Endothelial cell (in vitro differentiated cells): Measurements from ENCODE around the gene FTO. TPM values are rescaled to one million over a fixed set of nuclear protein-coding genes. Genes with fewer than 3 reads are reported as not detected.

Experiments used
- DNase-seq: peaks from one replicate; pipeline ENCODE4 v3.0.0; 2021; ENCODE audit warnings: low spot score
- H3K27ac Mint-ChIP-seq: one replicate; pipeline ENCODE4 v1.8.0; 2021; ENCODE audit warnings: mixed read lengths, inconsistent platforms; ENCODE audit not compliant: unreplicated experiment
- H3K27me3 Mint-ChIP-seq: one replicate; pipeline ENCODE4 v1.8.0; 2021; ENCODE audit warnings: mild to moderate bottlenecking, moderate library complexity, mixed read lengths, inconsistent platforms; ENCODE audit not compliant: unreplicated experiment
- H3K36me3 Mint-ChIP-seq: one replicate; pipeline ENCODE4 v1.8.0; 2021; ENCODE audit warnings: mild to moderate bottlenecking, low read depth, mixed read lengths, inconsistent platforms; ENCODE audit not compliant: unreplicated experiment
- H3K4me1 Mint-ChIP-seq: one replicate; pipeline ENCODE4 v1.8.0; 2021; ENCODE audit warnings: mild to moderate bottlenecking, mixed read lengths, inconsistent platforms; ENCODE audit not compliant: unreplicated experiment
- H3K4me3 Mint-ChIP-seq: one replicate; pipeline ENCODE4 v1.8.0; 2021; ENCODE audit warnings: mild to moderate bottlenecking, mixed read lengths, inconsistent platforms; ENCODE audit not compliant: unreplicated experiment
- H3K9me3 Mint-ChIP-seq: one replicate; pipeline ENCODE4 v1.8.0; 2021; ENCODE audit warnings: mixed read lengths, inconsistent platforms; ENCODE audit not compliant: unreplicated experiment
- CTCF ChIP-seq: fragments of 200-600 bp; sonication (generic); IDR thresholded peaks from one replicate; pipeline ENCODE4 v1.5.0; 2021; ENCODE audit warnings: antibody characterized with exemption; ENCODE audit not compliant: unreplicated experiment
- total RNA-seq: library from RNA; stranded (reverse); fragmentation: NEBNext Ultra II Directional; extraction: Animal tissue kit (Norgen Biotek cat#: 25700); gene quantifications from one replicate; pipeline ENCODE4 v1.2.1, GENCODE V29; 2021; ENCODE audit not compliant: unreplicated experiment

The FTO gene
- total RNA-seq, 1 donor from 2014 or later, result 83.8 TPM

GRCh38 chr16:53775106-53775820, 71.3 kb downstream of the FTO start:
- Mint-ChIP-seq H3K27ac (no peak overlapping the region), H3K27me3 (no peaks in the 10 kb centered on the region), H3K36me3 (no peaks in the 10 kb centered on the region), H3K4me3 (no peak overlapping the region), H3K4me1 (peaks cover 8% of the 10 kb centered on the region), H3K9me3 (no peaks in the 10 kb centered on the region)
- no peak for DNase-seq
- TF ChIP-seq CTCF, result no peak

GRCh38 chr16:53775821-53776431, 72.0 kb downstream of the FTO start:
- DNase-seq, result no peak
- Mint-ChIP-seq H3K9me3 (no peaks in the 10 kb centered on the region), H3K27ac (no peak overlapping the region), H3K4me3 (no peak overlapping the region), H3K27me3 (no peaks in the 10 kb centered on the region), H3K4me1 (peaks cover 8% of the 10 kb centered on the region), H3K36me3 (no peaks in the 10 kb centered on the region)
- TF ChIP-seq CTCF, result no peak

- no peak for TF ChIP-seq CTCF
- no peak for DNase-seq
- Mint-ChIP-seq H3K4me3 (no peak overlapping the region), H3K4me1 (peaks cover 4% of the 10 kb centered on the region), H3K27ac (no peak overlapping the region), H3K27me3 (no peaks in the 10 kb centered on the region), H3K9me3 (no peaks in the 10 kb centered on the region), H3K36me3 (no peaks in the 10 kb centered on the region)
Observed at GRCh38 chr16:53779186-53779585, 75.2 kb downstream of the FTO start.

- Mint-ChIP-seq H3K36me3 (no peaks in the 10 kb centered on the region), H3K27me3 (peaks cover 1% of the 10 kb centered on the region), H3K9me3 (no peaks in the 10 kb centered on the region), H3K27ac (no peak overlapping the region), H3K4me1 (peaks cover 4% of the 10 kb centered on the region), H3K4me3 (no peak overlapping the region)
- TF ChIP-seq CTCF, result no peak
- DNase-seq, result no peak
Observed at GRCh38 chr16:53780051-53780450, 76.1 kb downstream of the FTO start.

GRCh38 chr16:53781023-53781605, 77.2 kb downstream of the FTO start:
- Mint-ChIP-seq H3K27me3 (peaks cover 4% of the 10 kb centered on the region), H3K36me3 (no peaks in the 10 kb centered on the region), H3K9me3 (no peaks in the 10 kb centered on the region), H3K4me3 (no peak overlapping the region), H3K4me1 (peaks cover 1% of the 10 kb centered on the region), H3K27ac (no peak overlapping the region)
- DNase-seq, result no peak
- no peak for TF ChIP-seq CTCF
